K562 (cell line): Measurements from ENCODE around the gene CIAO3. TPM values are rescaled to one million over a fixed set of nuclear protein-coding genes. Genes with fewer than 3 reads are reported as not detected.

Experiments
- CHCHD3 ChIP-seq: fragments of 250-450 bp; sonication (Bioruptor Pico); IDR thresholded peaks from 2 replicates; pipeline ENCODE4 v2.1.2; 2022; ENCODE audit warnings: mild to moderate bottlenecking
- GABPA ChIP-seq: fragments of 200-800 bp; sonication (Bioruptor generic); conservative IDR thresholded peaks from 2 replicates; pipeline ENCODE4 v1.6.1; 2016; ENCODE audit warnings: low read depth, missing genetic modification characterization, missing compliant biosample characterization
- MCM2 ChIP-seq: fragments of 450-650 bp; IDR thresholded peaks from 2 replicates; pipeline ENCODE4 v1.6.1; 2017; ENCODE audit warnings: low read depth, mild to moderate bottlenecking
- POLR2AphosphoS2 ChIP-seq: IDR thresholded peaks from 2 replicates; pipeline ENCODE4 v1.6.1; 2012; ENCODE audit warnings: low read length, improper control_type of control experiment
- REST ChIP-seq, 2 experiments: fragments of 450-650 bp; formaldehyde crosslinking in 1 of 2; IDR thresholded peaks; 2 replicates each; pipeline versions ENCODE4 v1.4.0 to v1.6.1; 2014 to 2020; ENCODE audit warnings: mild to moderate bottlenecking in 2 of 2, borderline replicate concordance in 1 of 2, low read depth in 1 of 2
- ZBTB1 ChIP-seq: sonication (generic); formaldehyde crosslinking; IDR thresholded peaks from 2 replicates; pipeline ENCODE4 v1.8.1; 2023; ENCODE audit warnings: missing genetic modification reagents, low read depth, mild to moderate bottlenecking, borderline replicate concordance
- polyA plus RNA-seq, 8 experiments: library from polyadenylated mRNA; depleted of rRNA in 4 of 8; stranded (reverse) in 5 of 8; unstranded in 3 of 8; fragments of >200 nt; fragmentation: Nextera tagmentation in 2 of 8; fragmentation: Illumina TruSeq in 1 of 8; extraction: Ambion mirVana in 2 of 8; extraction: Trizol in 1 of 8; gene quantifications; 2 replicates each; pipeline versions ENCODE4 v1.2.1 to v1.2.3, GENCODE V29; 2011 to 2014; ENCODE audit warnings: inconsistent platforms in 1 of 8, missing spikeins in 1 of 8
- total RNA-seq, 7 experiments: library from RNA; depleted of rRNA in 6 of 7; stranded (reverse); fragments of >200 nt in 6 of 7; fragmentation: Illumina TruSeq in 2 of 7; extraction: Trizol in 2 of 7; gene quantifications; 2 replicates each; pipeline versions ENCODE4 v1.2.1 to v1.2.3, GENCODE V29; 2011 to 2021; ENCODE audit warnings: low replicate concordance in 1 of 7
- TF ChIP-seq, protein P1 (sequence below): fragments of 450-650 bp; formaldehyde crosslinking; IDR thresholded peaks from 2 replicates; pipeline ENCODE4 v1.4.0; 2020; ENCODE audit warnings: mild to moderate bottlenecking, mixed read lengths
- TF ChIP-seq, protein P2 (sequence below): sonication (generic); formaldehyde crosslinking; IDR thresholded peaks from 2 replicates; pipeline ENCODE4 v1.8.0; 2022; ENCODE audit warnings: mild to moderate bottlenecking, low read depth, missing genetic modification reagents

Gene CIAO3
- total and polyA plus RNA-seq, 9 of the 15 experiments (the other 6 are each of a cell fraction or from before 2014, with no cell fraction given): 2.2 to 35.6 (median 18.7) TPM

- TF ChIP-seq REST (IDR thresholded peaks at IDR 0.05; ENCODE audit: borderline replicate concordance): peak; percentile 83
- TF ChIP-seq REST (CRISPR knock-in tag; IDR thresholded peaks at IDR 0.05; ENCODE audit: low read depth): no peak
- no peak for TF ChIP-seq GABPA (tag)
- TF ChIP-seq CHCHD3 (CRISPR knock-in tag): no peak
- TF ChIP-seq, protein P1, sequence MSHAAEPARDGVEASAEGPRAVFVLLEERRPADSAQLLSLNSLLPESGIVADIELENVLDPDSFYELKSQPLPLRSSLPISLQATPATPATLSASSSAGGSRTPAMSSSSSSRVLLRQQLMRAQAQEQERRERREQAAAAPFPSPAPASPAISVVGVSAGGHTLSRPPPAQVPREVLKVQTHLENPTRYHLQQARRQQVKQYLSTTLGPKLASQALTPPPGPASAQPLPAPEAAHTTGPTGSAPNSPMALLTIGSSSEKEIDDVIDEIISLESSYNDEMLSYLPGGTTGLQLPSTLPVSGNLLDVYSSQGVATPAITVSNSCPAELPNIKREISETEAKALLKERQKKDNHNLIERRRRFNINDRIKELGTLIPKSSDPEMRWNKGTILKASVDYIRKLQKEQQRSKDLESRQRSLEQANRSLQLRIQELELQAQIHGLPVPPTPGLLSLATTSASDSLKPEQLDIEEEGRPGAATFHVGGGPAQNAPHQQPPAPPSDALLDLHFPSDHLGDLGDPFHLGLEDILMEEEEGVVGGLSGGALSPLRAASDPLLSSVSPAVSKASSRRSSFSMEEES (CRISPR knock-in tag): no peak
- TF ChIP-seq, protein P2, sequence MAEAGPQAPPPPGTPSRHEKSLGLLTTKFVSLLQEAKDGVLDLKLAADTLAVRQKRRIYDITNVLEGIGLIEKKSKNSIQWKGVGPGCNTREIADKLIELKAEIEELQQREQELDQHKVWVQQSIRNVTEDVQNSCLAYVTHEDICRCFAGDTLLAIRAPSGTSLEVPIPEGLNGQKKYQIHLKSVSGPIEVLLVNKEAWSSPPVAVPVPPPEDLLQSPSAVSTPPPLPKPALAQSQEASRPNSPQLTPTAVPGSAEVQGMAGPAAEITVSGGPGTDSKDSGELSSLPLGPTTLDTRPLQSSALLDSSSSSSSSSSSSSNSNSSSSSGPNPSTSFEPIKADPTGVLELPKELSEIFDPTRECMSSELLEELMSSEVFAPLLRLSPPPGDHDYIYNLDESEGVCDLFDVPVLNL: no peak
- no peak for TF ChIP-seq ZBTB1
- TF ChIP-seq POLR2AphosphoS2: no peak
- no peak for TF ChIP-seq MCM2
Observed at GRCh38 chr16:711548-712320, 29.1 kb downstream of the CIAO3 start (continued).
